VCaP (cell line): ENCODE data around the gene COX8A.

Experiments
- H3K27ac ChIP-seq: fragments of 450-650 bp; 2 replicates; pipeline ENCODE4 v1.5.1; 2017
- CTCF ChIP-seq: fragments of 450-650 bp; conservative IDR thresholded peaks from 2 replicates; pipeline ENCODE4 v1.5.1; 2017; ENCODE audit warnings: mild to moderate bottlenecking, moderate library complexity

Gene COX8A

GRCh38 chr11:63970902-63971301 is 3.5 kb upstream of the COX8A start:
- no peak overlapping the region for H3K27ac ChIP-seq
- no peak for TF ChIP-seq CTCF

- H3K27ac ChIP-seq = peak overlapping the region; percentile 99
These were observed 535 bp upstream of the COX8A start for GRCh38 chr11:63973912-63974258.

DNA sequence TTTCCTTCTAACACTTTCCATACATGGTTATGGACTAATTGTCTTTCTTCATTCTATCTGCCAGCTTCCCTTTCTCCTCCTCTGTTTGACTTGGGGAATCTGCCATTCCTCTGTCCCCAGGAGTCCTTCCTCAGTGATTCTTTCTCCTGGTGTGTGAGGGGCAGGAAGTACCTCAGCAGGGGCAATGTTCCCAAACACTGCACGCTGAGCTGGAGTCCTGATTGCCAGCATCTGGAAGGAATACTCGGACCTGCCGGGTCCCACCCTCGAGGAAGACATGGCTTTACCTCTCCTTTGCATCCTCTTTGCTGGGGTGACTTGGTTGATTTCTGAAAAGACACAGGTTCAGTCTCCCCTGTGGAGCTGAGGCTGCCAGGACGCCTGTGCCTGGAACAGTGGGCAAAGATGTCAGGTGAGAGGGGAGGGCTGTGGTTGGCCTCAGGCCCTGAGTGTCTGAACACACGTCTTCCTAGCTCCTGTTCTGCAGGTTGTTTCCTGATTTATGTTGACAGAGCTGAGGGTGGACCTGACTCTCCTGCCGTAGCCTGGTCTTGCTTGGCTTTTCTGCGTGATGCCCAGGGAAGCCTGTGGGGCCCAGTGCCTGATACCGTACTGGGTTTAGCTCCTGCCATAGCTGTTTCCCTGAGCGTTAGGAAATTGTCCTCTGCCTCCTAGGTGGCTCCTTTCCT is 4.3 kb downstream of the COX8A start:
- no peak for TF ChIP-seq CTCF
- H3K27ac ChIP-seq = peak overlapping the region; percentile 99

GRCh38 chr11:63979426-63979825 is 5.0 kb downstream of the COX8A start:
- peak; percentile 28 for TF ChIP-seq CTCF
- H3K27ac ChIP-seq = peak overlapping the region; percentile 99

GRCh38 chr11:63985812-63986155 is 11.4 kb downstream of the COX8A start:
- peak overlapping the region; percentile 99 for H3K27ac ChIP-seq
- no peak for TF ChIP-seq CTCF

- H3K27ac ChIP-seq = peak within 1 kb of the TSS; percentile 99
- TF ChIP-seq CTCF = no peak
These were observed 11.9 kb downstream of the COX8A start, which contains the start of gene OTUB1 for GRCh38 chr11:63986156-63986931. OTUB1 (plus strand) TSS chr11:63986438; CDS start chr11:63986457, 19 bp downstream.

GRCh38 chr11:63986932-63987513 is 12.6 kb downstream of the COX8A start:
- H3K27ac ChIP-seq = peak overlapping the region; percentile 99
- TF ChIP-seq CTCF = no peak

- no peak for TF ChIP-seq CTCF
These were observed 17.1 kb downstream of the COX8A start for GRCh38 chr11:63991558-63991957.

More at GRCh38 chr11:63991558-63991957, 17.1 kb downstream of the COX8A start:
- H3K27ac ChIP-seq = no peak overlapping the region
